ENCODE measurements around the gene RCC1.
"Not testable (repeated sequence)": the region's sequence is repeated elsewhere in the genome, so short reads cannot be mapped to it uniquely, and the experiment has no call there.

Gene RCC1

DNA sequence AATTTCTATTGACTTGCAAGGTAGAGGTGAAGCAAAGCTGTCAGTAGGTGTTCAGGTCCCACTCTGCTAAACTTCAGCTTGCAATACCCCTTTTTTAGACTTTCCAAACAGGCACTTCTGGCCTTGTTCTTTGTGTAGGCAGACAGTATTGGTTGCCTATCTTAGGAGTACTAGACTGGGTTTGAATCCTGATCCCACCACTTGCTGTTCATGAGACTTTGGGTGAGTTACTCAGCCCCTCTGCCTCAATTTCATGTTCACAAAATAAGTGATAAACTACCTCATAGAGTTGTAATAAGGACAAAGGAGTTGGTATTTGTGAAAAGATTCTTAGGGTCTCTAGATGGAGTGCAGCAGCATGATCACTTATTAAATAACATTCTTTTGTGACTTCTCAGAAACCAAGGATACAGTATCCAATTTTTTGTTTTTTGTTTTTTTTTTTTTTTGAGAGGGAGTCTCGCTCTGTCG lies 5.2 kb downstream of the RCC1 start:
- peak in 2 of 3 experiments; percentile 33 to 60 for DNase-seq (ENCODE audit: low read depth in 2 of 3, low spot score in 2 of 3)

DNA sequence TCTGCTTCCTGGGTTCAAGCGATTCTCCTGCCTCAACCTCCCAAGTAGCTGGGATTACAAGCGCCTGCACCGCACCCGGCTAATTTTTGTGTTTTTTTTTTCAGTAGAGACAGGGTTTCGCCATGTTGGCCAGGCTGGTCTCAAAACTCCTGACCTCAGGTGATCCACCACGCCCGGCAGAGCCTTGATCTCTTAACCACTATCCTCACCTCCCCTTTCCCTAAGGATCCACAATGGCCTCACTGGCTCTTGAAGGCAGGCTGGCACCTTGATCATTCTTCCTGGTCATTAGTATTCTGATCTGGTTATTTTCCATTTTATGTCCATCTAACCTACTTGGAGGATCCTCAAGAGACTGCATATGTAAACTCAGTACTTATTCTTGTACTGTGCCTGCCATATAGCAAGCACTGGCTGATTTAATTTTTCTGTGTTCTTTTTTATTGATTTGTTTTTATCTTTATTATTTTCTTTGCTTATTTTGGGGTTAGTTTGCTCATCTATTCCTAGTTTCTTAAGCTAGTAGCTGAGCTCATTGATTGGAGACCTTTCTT lies 6.3 kb downstream of the RCC1 start:
- peak in 1 of 3 experiments; percentile 25 for DNase-seq (ENCODE audit: low read depth in 2 of 3, low spot score in 2 of 3)

DNA sequence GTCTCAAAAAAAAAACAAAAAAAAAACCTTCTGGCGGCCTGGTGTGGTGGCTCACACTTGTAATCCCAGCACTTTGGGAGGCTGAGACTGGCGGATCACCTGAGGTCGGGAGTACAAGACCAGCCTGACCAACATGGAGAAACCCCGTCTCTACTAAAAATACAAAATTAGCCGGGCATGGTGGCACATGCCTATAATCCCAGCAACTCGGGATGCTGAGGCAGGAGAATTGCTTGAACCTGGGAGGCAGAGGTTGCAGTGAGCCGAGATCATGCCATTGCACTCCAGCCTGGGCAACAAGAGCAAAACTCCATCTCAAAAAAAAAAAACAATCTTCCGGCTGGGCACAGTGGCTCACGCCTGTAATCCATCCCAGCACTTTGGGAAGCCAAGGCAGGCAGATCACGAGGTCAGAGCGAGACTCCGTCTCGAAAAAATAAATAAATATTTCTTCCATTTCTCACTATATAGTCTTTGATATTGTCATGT lies 8.6 kb downstream of the RCC1 start:
- DNase-seq (ENCODE audit: low read depth in 2 of 3, low spot score in 2 of 3) = not testable (repeated sequence)

DNA sequence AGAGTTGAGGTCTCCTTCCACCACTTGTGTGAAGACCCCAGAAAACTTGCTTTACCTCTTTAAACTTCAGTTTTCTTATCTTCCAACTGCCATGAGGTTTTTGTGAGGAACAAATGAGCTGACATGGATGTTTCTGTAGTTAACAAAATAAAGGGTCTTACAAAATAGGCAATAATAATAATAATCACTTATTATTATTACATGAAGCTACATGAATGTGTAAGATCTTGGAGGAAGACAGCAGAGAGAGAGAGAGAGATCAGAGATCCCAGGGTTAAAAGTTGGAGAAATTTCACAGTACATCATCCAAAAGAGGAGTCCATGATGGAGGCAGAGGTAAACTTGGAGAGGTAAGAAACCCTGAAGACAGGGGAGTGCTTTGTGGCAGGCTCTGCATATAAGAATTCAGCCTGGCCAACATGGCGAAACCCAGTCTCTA lies 10.7 kb downstream of the RCC1 start:
- no peak for DNase-seq (ENCODE audit: low read depth in 2 of 3, low spot score in 2 of 3)

DNA sequence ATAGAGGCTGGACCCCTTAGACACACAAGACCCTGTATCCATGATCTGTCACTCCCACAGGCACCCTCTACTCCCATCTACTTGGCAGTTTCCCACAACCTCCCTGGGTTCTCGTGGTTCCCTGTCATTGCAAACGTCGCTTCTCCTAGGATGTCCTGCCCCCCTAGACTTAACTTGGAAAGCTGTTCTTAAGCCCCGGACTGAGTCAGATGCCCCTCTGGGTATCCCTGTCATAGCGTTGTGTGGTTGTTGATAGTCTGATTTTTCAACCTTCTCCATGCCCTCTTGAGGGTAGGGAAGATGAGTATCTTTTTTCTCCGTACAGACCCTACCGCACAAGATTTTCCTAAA lies 11.8 kb downstream of the RCC1 start:
- no peak for DNase-seq (ENCODE audit: low read depth in 2 of 3, low spot score in 2 of 3)

DNA sequence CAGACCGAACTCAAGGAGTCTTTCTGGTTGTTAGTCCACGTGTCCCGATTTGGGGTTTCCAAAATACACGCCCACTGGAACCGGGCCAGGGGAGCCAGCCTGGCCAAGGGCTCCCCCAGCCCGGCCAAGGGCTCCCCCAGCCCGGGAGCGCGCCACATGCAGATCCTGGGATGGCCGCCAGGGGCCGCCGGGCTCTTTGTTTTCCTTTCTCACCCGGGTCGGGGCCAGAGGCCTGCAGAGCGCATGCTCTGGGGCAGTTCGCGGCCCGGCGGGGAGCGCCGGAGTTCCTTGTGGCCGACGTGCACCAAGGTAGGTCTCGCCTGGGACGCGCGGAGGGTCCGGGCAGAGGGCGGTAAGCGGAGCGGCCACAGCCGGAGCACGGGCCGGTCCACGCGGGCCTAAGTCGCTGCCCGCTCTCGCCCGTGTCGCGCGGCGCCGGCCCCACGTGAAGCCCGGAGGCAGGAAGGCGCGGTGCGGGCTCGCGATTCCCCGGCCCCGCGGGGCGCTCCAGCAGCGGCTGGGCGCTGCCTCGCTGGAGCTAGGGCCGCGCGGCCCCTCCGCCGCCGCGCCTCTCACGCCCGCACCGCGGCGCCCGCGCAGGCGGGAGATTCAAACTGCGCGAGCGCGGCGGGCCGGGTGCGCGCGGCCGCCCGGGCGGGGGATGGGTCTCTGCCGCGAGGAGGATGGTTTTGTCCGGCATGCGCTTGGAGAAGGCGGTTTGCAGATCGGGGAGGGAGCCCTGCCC lies 12.3 kb downstream of the RCC1 start:
- DNase-seq (ENCODE audit: low read depth in 2 of 3, low spot score in 2 of 3) = peak; percentile 84 to 91 (median 88)

DNA sequence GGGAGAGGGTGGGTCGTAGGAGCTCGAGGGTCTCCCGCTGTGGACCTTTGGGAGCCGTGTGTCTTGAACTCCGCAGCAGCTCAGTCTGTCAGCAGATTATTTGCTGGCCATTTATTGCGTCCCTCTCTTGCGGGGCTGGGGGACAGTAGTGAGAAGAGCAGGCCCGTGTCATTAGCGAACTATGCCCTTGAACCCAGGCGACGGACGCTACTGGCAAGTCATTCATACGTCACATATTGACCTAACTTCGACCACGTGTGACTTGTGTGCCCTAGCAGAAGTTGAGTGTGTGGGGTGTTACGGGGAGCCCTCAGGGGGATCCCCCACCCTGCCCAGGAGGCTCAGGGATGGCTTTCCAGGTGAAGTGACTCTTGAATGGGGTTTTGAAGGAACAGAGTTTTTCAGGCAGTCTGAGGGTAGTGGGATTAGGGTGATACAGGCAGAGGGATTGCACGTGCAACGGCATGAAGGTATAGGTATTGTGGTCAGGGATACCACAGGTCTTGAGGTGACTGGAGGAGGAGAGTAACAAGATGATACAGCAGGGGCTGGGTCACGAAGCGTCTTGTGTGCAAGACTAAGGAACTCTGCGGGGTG lies 13.0 kb downstream of the RCC1 start:
- DNase-seq (ENCODE audit: low read depth in 2 of 3, low spot score in 2 of 3) = peak in 2 of 3 experiments; percentile 47 to 64

DNA sequence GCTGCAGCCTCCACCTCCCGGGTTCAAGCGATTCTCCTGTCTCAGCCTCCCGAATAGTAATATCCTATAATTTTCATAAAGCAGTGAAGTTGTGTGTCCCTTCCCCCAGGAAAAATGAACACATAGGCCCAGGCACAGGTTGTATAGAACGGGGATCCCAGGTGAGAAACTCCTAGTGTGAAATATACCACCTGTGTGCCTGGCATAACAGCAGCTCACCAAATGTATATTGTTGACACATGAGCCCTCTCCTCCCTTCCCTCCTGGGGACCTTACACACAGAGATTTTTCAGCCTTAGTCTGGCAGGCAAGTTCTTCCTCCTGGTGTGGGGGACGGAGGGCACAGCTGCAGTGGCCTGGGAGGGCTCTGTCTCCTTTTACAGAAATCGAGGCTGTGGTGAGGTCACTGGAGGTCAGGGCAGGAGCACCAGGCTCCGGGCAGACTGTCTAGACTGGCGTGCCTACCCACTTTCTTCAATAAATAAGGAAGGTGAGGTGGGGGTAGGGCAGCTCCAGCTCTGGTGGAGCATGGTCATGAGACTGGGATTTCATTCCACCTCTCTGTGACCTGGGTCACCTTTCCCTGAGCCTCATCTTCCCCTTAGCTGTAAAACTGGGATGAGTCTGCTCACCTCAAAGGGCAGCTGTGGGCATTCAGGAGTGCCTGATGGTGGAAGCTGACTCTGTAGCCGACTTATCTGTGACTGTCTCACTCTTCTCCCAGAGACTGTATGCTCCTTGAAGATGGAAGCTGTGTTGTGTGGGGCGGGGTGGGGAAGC lies 14.3 kb downstream of the RCC1 start:
- DNase-seq (ENCODE audit: low read depth in 2 of 3, low spot score in 2 of 3) = no peak

DNA sequence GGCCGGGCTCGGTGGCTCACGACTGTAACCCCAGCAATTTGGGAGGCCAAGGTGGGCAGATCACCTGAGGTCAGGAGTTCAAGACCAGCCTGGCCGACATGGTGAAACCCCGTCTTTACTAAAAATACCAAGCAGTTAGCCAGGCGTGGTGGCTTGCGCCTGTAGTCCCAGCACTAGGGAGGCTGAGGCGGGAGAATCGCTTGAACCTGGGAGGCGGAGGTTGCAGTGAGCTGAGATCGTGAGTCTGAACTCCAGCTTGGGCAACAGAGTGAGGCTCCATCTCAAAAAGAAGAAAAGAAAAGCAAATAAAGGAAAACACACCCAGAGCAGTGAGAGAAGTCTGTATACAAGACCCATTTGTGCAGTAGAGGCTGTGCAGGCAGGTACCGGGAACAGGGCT lies 15.0 kb downstream of the RCC1 start:
- DNase-seq (ENCODE audit: low read depth in 2 of 3, low spot score in 2 of 3) = not testable (repeated sequence)

DNA sequence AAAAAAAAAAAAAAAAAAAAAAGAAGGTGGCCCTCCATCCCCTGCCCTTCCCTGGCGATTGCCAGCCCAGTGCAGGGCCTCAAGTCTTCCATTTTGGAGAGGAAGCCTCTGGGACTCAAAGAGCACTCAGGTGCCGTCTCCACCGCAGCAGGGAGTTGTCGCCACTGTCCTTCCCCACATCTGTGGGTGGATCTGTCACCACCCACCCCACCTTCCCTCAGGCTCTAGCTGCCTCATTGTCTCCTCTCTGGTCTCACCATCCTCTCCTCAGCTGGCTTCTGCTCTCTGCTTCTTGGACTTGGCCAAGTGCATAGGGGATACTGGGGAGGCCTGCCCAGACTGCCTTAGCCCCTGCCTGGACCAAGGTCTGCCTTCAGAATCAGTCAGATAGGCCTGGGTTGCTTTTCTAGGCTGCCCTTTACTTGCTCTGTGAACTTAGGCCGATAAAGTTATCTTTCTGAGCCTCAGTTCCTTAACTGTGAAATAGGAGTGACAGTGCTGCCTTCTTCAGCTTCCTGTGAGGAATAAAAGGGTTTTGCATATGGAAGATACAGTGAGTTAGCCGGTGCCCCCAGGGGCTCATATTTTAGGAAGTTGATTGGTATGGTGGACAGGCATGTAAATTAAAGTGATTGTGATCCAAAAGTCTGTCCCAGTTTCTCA lies 15.8 kb downstream of the RCC1 start:
- no peak for DNase-seq (ENCODE audit: low read depth in 2 of 3, low spot score in 2 of 3)

DNA sequence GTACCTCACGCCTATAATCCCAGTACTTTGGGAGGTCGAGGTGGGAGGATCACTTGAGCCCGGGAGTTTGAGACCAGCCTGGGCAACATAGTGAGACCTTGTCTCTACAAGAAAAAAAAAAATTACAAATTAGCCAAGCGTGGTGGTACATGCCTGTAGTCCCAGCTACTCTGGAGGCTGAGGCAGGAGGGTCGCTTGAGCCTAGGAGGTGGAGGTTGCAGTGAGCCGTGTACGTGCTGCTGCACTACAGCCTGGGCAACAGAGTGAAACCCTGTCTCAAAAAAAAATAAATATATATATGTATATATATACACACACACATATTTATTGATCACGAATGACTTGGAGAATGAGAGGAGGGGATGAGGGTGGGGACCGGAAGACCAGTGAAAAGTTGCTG lies 16.7 kb downstream of the RCC1 start:
- not testable (repeated sequence) for DNase-seq (ENCODE audit: low read depth in 2 of 3, low spot score in 2 of 3)

DNA sequence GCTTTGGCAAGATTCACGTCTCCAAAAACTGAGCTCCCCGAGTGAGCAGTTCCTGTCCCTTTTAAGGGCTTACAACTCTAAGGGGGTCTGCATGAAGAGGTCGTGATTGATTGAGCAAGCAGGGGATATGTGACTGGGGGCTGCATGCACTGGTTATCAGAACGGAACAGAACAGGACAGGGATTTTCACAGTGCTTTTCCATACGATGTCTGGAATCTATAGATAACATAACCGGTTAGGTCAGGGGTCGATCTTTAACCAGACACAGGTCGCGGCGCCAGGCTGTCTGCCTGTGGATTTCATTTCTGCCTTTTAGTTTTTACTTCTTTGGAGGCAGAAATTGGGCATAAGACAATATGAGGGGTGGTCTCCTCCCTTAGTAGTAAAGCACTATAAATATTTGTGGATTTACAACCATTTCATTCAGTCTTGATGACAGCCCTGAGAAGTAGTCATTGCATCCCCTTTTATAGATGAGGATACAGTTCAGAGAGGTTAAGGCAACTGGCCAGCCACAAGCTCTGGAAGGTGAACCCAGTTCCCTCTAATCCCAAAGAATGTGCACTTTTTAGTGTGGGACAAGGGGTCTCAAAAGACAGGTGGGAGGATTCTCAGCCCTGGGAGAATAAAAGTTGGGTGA lies 19.3 kb downstream of the RCC1 start:
- not testable (repeated sequence) for DNase-seq (ENCODE audit: low read depth in 2 of 3, low spot score in 2 of 3)

DNA sequence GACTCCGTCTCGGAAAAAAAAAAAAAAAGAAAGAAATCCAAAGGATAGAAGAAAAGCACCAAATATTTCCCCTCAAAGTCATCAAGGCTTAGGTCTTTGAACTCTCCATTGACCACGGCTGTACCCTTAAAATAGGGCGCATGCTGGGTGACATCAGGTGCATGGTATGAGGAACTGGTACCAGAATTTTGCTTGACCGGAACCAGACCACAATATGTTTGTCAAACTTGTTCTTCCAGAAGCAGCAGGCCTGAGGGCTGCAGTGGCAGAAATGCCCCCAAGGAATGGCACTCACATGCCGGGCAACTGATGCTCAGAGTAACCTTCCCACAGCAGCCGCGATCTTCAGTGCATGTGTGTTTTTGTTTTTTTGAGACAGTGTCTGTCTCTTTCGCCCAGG lies 21.0 kb downstream of the RCC1 start:
- no peak for DNase-seq (ENCODE audit: low read depth in 2 of 3, low spot score in 2 of 3)

DNA sequence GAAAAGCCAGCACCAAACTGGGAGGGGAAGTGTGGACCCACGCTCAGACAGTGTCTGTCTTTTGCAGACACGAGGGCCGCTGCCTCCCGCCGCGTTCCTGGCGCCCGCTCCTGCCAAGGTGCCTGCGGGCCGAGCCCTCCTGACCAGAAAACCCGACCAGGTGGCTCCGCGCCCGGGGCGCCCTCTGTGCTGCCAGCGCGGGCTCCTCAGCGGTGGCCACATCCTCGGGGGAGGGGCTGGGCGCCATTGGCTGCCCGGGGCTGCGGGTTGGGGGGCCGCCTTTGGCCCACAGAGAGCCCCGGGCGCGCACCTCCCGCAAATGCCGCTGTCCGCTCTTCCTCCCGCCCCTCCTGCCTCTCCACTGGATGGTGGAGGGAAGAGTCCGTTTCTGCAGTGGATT lies 24.6 kb downstream of the RCC1 start:
- no peak for DNase-seq (ENCODE audit: low read depth in 2 of 3, low spot score in 2 of 3)

DNA sequence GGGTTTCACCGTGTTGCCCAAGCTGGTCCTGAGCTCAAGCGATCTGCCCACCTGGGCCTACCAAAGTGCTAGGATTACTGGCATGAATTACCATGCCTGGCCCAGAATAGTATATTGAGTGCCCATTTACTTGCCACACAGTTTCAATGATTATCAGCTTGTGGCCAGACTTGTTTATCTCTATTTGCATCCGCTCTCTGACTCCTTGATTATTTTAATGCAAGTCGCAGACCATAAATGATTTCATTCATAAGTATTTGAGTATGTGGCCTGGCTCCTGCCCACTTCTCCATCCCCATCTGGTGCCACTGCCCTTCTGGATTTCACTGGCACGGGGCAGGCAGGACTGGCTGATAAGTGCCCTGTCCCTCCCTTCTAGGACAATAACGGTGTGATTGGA lies 28.8 kb downstream of the RCC1 start:
- no peak for DNase-seq (ENCODE audit: low read depth in 2 of 3, low spot score in 2 of 3)

DNA sequence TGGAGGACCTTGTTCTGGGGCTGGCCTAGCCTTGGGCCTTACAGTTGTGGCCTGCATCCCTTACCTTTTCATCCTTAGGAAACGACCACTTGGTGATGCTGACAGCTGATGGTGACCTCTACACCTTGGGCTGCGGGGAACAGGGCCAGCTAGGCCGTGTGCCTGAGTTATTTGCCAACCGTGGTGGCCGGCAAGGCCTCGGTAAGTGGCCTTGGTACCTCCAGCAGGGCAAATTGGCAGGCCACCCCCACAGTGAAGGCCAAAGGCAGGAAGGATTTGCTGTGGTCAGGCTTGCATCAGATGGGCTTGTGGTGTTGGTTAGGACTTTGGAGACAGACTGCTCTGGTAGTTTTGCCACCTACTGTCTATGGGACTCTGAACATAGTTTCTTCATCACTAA lies 29.3 kb downstream of the RCC1 start:
- DNase-seq (ENCODE audit: low read depth in 2 of 3, low spot score in 2 of 3) = no peak

DNA sequence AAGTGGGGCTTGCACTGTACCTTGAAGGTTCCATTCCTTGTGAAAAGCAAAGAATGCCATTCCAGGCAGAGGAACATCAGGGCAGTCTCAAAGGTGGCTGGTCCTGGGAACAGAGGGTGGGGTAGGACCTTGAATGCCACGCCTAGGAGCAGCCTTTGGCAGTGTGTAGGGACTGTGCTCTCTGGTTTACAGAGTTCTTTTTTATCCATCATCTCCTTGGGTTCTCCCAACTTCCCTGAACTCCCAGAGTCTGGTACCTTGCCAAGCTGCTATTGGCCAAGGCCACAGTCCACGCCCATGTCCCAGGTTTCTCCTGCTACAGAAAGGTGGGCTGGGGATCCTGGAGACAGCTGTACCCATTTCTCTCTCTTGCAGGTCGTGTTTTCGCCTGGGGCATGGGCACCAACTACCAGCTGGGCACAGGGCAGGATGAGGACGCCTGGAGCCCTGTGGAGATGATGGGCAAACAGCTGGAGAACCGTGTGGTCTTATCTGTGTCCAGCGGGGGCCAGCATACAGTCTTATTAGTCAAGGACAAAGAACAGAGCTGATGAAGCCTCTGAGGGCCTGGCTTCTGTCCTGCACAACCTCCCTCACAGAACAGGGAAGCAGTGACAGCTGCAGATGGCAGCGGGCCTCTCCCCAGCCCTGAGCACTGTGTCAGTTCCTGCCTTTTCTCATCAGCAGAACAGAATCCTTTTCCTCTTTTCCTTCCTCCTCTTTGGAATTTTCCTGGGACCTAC lies 31.8 kb downstream of the RCC1 start:
- no peak for DNase-seq (ENCODE audit: low read depth in 2 of 3, low spot score in 2 of 3)

DNA sequence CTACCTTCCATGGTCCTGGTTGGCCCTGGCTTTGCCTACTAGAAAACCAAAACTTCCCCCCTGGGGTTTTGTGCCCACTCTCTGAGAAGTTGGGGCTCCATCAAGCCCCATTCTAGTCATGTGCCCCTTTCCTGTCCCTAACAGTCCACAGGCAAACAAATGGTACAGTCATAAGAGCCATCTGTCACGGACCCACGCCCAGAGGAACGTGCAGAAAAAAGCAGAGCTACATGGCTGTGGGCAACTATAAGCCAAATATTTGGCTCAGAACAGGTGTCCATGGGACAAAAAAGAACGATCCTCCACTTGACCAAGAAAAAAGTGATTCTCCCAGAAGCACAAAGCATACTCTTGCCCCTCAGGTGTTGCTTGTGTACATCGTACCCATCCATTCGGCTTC lies 32.4 kb downstream of the RCC1 start:
- DNase-seq (ENCODE audit: low read depth in 2 of 3, low spot score in 2 of 3) = no peak

DNA sequence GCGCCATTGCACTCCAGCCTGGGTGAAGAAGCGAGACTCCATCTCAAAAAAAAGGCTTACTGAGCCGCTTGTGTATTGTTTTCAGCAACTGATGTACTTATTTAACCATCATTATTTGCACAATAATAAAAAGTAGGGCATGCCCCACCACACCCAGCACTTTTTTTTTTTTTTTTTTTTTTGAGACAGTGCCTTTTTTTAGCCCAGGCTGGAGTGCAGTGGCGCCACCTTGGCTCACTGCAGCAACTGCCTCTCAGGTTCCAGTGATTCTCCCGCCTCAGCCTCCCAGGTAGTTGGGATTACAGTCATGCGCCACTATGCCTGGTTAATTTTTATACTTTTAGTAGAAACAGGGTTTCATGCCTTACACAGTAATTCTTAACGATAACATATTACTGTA lies 34.8 kb downstream of the RCC1 start:
- no peak for DNase-seq (ENCODE audit: low read depth in 2 of 3, low spot score in 2 of 3)

All from activated CD8-positive, alpha-beta memory T cell treated with anti-CD3 and anti-CD28 coated beads for 48 hours (primary cell).